ENCODE results near the gene ITGA3. TPM values are rescaled to one million over a fixed set of nuclear protein-coding genes. Genes with fewer than 3 reads are reported as not detected.

The ITGA3 gene
- total and polyA plus RNA-seq, 2 of the 13 experiments (the other 11 are each of a cell fraction or from before 2014, with no cell fraction given), result 0.48 to 0.69 TPM

GRCh38 chr17:50113624-50114320 is 57.9 kb downstream of the ITGA3 start (continued):
- TF ChIP-seq SRSF4 (IDR thresholded peaks at IDR 0.05; ENCODE audit: low read depth, low read length, poor library complexity, severe bottlenecking), result no peak
- no peak for TF ChIP-seq DDIT3 (CRISPR knock-in tag; IDR thresholded peaks at IDR 0.05)
- no peak for TF ChIP-seq ZNF275 (CRISPR knock-in tag; IDR thresholded peaks at IDR 0.05; ENCODE audit: borderline replicate concordance)
- TF ChIP-seq, protein P1, sequence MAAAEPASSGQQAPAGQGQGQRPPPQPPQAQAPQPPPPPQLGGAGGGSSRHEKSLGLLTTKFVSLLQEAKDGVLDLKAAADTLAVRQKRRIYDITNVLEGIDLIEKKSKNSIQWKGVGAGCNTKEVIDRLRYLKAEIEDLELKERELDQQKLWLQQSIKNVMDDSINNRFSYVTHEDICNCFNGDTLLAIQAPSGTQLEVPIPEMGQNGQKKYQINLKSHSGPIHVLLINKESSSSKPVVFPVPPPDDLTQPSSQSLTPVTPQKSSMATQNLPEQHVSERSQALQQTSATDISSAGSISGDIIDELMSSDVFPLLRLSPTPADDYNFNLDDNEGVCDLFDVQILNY (CRISPR knock-in tag; conservative IDR thresholded peaks at IDR 0.05), result no peak
- peak; percentile 31; the same call in 1 of the 2 replicates for TF ChIP-seq ZFP91 (CRISPR knock-in tag; IDR thresholded peaks at IDR 0.05; ENCODE audit: borderline replicate concordance)
- no peak for TF ChIP-seq ZNF569 (CRISPR knock-in tag; IDR thresholded peaks at IDR 0.05; ENCODE audit: borderline replicate concordance)
- TF ChIP-seq IRF2 (CRISPR knock-in tag; IDR thresholded peaks at IDR 0.05), result no peak
- no peak for TF ChIP-seq KDM4B (CRISPR knock-in tag; IDR thresholded peaks at IDR 0.05)
- TF ChIP-seq NR2F1 (CRISPR knock-in tag; IDR thresholded peaks at IDR 0.05), result peak; percentile 39 to 89; a peak in 3 of 4 replicates
- TF ChIP-seq ZNF263 (CRISPR knock-in tag; IDR thresholded peaks at IDR 0.05), result no peak
- TF ChIP-seq ZBTB7B (CRISPR knock-in tag; IDR thresholded peaks at IDR 0.05), result no peak
- TF ChIP-seq SRF (IDR thresholded peaks at IDR 0.05; ENCODE audit: low read depth, low read length), result no peak
- TF ChIP-seq ZNF740 (CRISPR knock-in tag; IDR thresholded peaks at IDR 0.05), result no peak
- TF ChIP-seq, protein P2, sequence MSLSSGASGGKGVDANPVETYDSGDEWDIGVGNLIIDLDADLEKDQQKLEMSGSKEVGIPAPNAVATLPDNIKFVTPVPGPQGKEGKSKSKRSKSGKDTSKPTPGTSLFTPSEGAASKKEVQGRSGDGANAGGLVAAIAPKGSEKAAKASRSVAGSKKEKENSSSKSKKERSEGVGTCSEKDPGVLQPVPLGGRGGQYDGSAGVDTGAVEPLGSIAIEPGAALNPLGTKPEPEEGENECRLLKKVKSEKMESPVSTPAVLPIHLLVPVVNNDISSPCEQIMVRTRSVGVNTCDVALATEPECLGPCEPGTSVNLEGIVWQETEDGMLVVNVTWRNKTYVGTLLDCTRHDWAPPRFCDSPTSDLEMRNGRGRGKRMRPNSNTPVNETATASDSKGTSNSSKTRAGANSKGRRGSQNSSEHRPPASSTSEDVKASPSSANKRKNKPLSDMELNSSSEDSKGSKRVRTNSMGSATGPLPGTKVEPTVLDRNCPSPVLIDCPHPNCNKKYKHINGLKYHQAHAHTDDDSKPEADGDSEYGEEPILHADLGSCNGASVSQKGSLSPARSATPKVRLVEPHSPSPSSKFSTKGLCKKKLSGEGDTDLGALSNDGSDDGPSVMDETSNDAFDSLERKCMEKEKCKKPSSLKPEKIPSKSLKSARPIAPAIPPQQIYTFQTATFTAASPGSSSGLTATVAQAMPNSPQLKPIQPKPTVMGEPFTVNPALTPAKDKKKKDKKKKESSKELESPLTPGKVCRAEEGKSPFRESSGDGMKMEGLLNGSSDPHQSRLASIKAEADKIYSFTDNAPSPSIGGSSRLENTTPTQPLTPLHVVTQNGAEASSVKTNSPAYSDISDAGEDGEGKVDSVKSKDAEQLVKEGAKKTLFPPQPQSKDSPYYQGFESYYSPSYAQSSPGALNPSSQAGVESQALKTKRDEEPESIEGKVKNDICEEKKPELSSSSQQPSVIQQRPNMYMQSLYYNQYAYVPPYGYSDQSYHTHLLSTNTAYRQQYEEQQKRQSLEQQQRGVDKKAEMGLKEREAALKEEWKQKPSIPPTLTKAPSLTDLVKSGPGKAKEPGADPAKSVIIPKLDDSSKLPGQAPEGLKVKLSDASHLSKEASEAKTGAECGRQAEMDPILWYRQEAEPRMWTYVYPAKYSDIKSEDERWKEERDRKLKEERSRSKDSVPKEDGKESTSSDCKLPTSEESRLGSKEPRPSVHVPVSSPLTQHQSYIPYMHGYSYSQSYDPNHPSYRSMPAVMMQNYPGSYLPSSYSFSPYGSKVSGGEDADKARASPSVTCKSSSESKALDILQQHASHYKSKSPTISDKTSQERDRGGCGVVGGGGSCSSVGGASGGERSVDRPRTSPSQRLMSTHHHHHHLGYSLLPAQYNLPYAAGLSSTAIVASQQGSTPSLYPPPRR (CRISPR knock-in tag; IDR thresholded peaks at IDR 0.05; ENCODE audit: borderline replicate concordance), result no peak
- no peak for TF ChIP-seq KLF6 (CRISPR knock-in tag; IDR thresholded peaks at IDR 0.05)
- no peak for TF ChIP-seq RNF219 (CRISPR knock-in tag; IDR thresholded peaks at IDR 0.05)
